GM19372 (cell line): ENCODE results near the gene TRIM44.
"Not testable (repeated sequence)": the region's sequence is repeated elsewhere in the genome, so short reads cannot be mapped to it uniquely, and the experiment has no call there.

Source experiments
- ATAC-seq: cut with Tn5 transposase; IDR thresholded peaks from one replicate; pipeline ENCODE4 v1.9.1; 2021; ENCODE audit warnings: mild to moderate bottlenecking, low read depth, moderate library complexity; ENCODE audit not compliant: unreplicated experiment

Gene TRIM44

GRCh38 chr11:35810045-35810645 lies 147.6 kb downstream of the TRIM44 start:
- ATAC-seq: no peak

- no peak for ATAC-seq
Observed at GRCh38 chr11:35811783-35812182, 149.2 kb downstream of the TRIM44 start.

GRCh38 chr11:35812828-35813227 lies 150.3 kb downstream of the TRIM44 start:
- ATAC-seq: no peak

GRCh38 chr11:35814081-35814695 lies 151.6 kb downstream of the TRIM44 start:
- no peak for ATAC-seq

GRCh38 chr11:35814720-35815305 lies 152.2 kb downstream of the TRIM44 start:
- ATAC-seq: no peak

GRCh38 chr11:35815556-35816315 lies 153.2 kb downstream of the TRIM44 start:
- ATAC-seq: no peak

GRCh38 chr11:35820614-35821013 lies 158.0 kb downstream of the TRIM44 start:
- no peak for ATAC-seq

- no peak for ATAC-seq
Observed at GRCh38 chr11:35822815-35823495, 160.4 kb downstream of the TRIM44 start.

- ATAC-seq: no peak
Observed at GRCh38 chr11:35823742-35824298, 161.2 kb downstream of the TRIM44 start.

GRCh38 chr11:35825386-35825785 lies 162.8 kb downstream of the TRIM44 start:
- no peak for ATAC-seq

- no peak for ATAC-seq
Observed at GRCh38 chr11:35826006-35826405, 163.4 kb downstream of the TRIM44 start.

- no peak for ATAC-seq
Observed at GRCh38 chr11:35826949-35827348, 164.4 kb downstream of the TRIM44 start.

- no peak for ATAC-seq
Observed at GRCh38 chr11:35836205-35836604, 173.6 kb downstream of the TRIM44 start.

- ATAC-seq: no peak
Observed at GRCh38 chr11:35838071-35838470, 175.5 kb downstream of the TRIM44 start.

- not testable (repeated sequence) for ATAC-seq
Observed at GRCh38 chr11:35838697-35839367, 176.3 kb downstream of the TRIM44 start.

- ATAC-seq: no peak
Observed at GRCh38 chr11:35839368-35840161, 177.0 kb downstream of the TRIM44 start.

- ATAC-seq: no peak
Observed at GRCh38 chr11:35841733-35842132, 179.2 kb downstream of the TRIM44 start.

GRCh38 chr11:35842958-35843357 lies 180.4 kb downstream of the TRIM44 start:
- ATAC-seq: no peak

GRCh38 chr11:35844579-35844978 lies 182.0 kb downstream of the TRIM44 start:
- no peak for ATAC-seq
